Ishikawa (cell line): ENCODE results near the gene TATDN3.

ENCODE experiments used
- CEBPB ChIP-seq: IDR thresholded peaks from 2 replicates; pipeline ENCODE4 v1.6.1; 2012
- CREB1 ChIP-seq: IDR thresholded peaks from 2 replicates; pipeline ENCODE4 v1.6.1; 2012; ENCODE audit warnings: low read depth
- EGR1 ChIP-seq: IDR thresholded peaks from 2 replicates; pipeline ENCODE4 v1.6.1; 2012
- EP300 ChIP-seq: IDR thresholded peaks from 2 replicates; pipeline ENCODE4 v1.6.1; 2012; ENCODE audit warnings: borderline replicate concordance
- FOXM1 ChIP-seq: IDR thresholded peaks from 2 replicates; pipeline ENCODE4 v1.6.1; 2012; ENCODE audit warnings: low read depth, borderline replicate concordance
- MAX ChIP-seq: IDR thresholded peaks from 2 replicates; pipeline ENCODE4 v1.6.1; 2012
- NFIC ChIP-seq: IDR thresholded peaks from 2 replicates; pipeline ENCODE4 v1.6.1; 2012
- RAD21 ChIP-seq: IDR thresholded peaks from 2 replicates; pipeline ENCODE4 v1.6.1; 2012; ENCODE audit warnings: low read depth
- REST ChIP-seq: IDR thresholded peaks from 2 replicates; pipeline ENCODE4 v1.6.1; 2012; ENCODE audit warnings: low read depth, mild to moderate bottlenecking
- TAF1 ChIP-seq: IDR thresholded peaks from 2 replicates; pipeline ENCODE4 v1.6.1; 2012; ENCODE audit warnings: low read depth, mild to moderate bottlenecking
- TCF12 ChIP-seq: IDR thresholded peaks from 2 replicates; pipeline ENCODE4 v1.6.1; 2012; ENCODE audit warnings: low read depth
- TEAD4 ChIP-seq: IDR thresholded peaks from 2 replicates; pipeline ENCODE4 v1.6.1; 2012
- USF1 ChIP-seq: IDR thresholded peaks from 2 replicates; pipeline ENCODE4 v1.6.1; 2012
- YY1 ChIP-seq: IDR thresholded peaks from 2 replicates; pipeline ENCODE4 v1.6.1; 2012; ENCODE audit warnings: low read depth
- ZBTB7A ChIP-seq: IDR thresholded peaks from 2 replicates; pipeline ENCODE4 v1.6.1; 2012; ENCODE audit warnings: low read depth

The TATDN3 gene

GRCh38 chr1:212749821-212750535 is 41.7 kb upstream of the TATDN3 start:
- TF ChIP-seq YY1 = no peak
- 0 out of 2 replicates have a peak, but pooled peaks have one; percentile 7 for TF ChIP-seq TEAD4
- peak; percentile 55 for TF ChIP-seq RAD21
- no peak for TF ChIP-seq EGR1

- TF ChIP-seq RAD21 (no peak), CREB1 (no peak), EGR1 (no peak), TEAD4 (no peak), USF1 (no peak), YY1 (no peak), NFIC (no peak), MAX (no peak), TAF1 (no peak), TCF12 (no peak), REST (no peak), FOXM1 (no peak), CEBPB (no peak), ZBTB7A (no peak), EP300 (no peak)
Measured at GRCh38 chr1:212752252-212752933, 39.3 kb upstream of the TATDN3 start.

GRCh38 chr1:212752934-212753497 is 38.7 kb upstream of the TATDN3 start:
- no peak for TF ChIP-seq USF1
- no peak for TF ChIP-seq YY1
- no peak for TF ChIP-seq TCF12
- no peak for TF ChIP-seq CREB1
- TF ChIP-seq RAD21 = no peak
- TF ChIP-seq TAF1 = no peak
- TF ChIP-seq EP300 = no peak
- no peak for TF ChIP-seq CEBPB
- TF ChIP-seq EGR1 = no peak
- no peak for TF ChIP-seq MAX
- no peak for TF ChIP-seq FOXM1

- TF ChIP-seq USF1 (no peak), TAF1 (no peak), CEBPB (no peak), EGR1 (no peak), REST (no peak), CREB1 (no peak), TCF12 (no peak)
Measured at GRCh38 chr1:212753749-212754148, 37.9 kb upstream of the TATDN3 start.

- no peak for TF ChIP-seq REST
- no peak for TF ChIP-seq EGR1
- TF ChIP-seq TAF1 = no peak
- no peak for TF ChIP-seq NFIC
- no peak for TF ChIP-seq YY1
- TF ChIP-seq RAD21 = no peak
- TF ChIP-seq USF1 = no peak
- no peak for TF ChIP-seq ZBTB7A
- TF ChIP-seq CEBPB = no peak
- TF ChIP-seq TEAD4 = no peak
- TF ChIP-seq EP300 = no peak
- no peak for TF ChIP-seq FOXM1
- TF ChIP-seq CREB1 = no peak
- no peak for TF ChIP-seq TCF12
- TF ChIP-seq MAX = no peak
Measured at GRCh38 chr1:212754193-212754592, 37.5 kb upstream of the TATDN3 start.
